NT2/D1 (cell line): ENCODE measurements around the gene CCR2.

Source experiments
- SUZ12 ChIP-seq: IDR thresholded peaks from 2 replicates; pipeline ENCODE4 v1.6.1; 2011; ENCODE audit not compliant: insufficient read length, insufficient read depth; ENCODE audit errors: extremely low read depth
- ZNF274 ChIP-seq: IDR thresholded peaks from 2 replicates; pipeline ENCODE4 v1.6.1; 2011; ENCODE audit warnings: mild to moderate bottlenecking, low read depth, low read length

DNA sequence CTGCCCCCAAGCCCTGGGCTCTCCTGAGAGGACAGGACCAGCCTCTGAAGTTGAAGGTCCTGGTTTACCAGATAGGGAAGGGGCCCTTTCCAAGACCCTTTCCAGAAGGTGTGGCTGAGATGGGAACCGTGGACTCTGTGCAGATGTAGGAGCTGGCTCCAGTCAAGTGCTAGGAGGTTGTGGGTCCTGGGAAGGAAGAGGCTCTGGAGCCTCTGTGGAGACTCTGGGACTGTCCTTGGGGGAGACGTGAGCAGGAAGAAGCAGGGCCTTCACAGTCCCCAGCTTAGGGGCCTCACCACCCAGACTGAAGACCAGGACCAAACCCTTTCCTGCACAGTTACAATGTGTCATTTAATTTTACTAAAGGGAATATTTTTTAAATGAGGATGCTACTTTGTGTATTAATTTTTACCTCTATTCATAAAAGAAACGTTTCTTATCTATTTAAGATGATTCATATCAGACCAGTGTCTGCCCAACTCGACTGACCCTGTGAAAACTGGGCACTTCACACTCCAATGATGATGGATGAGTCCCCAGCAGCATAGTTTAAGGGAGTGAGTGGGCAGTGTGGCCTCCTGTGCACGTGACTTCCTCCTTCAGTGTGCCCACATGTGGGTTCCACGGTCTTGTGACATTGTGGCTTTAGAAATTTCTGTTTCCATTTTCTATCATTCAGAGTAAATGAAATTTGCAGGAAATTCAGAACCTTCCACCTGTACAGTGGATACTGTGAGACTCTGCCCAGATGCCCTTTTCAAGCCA, 42.0 kb downstream of the CCR2 start:
- TF ChIP-seq SUZ12 (no peak), ZNF274 (no peak)
